Peyer's patch (tissue), 4 donors: Measurements from ENCODE around the gene SLX9. TPM values are rescaled to one million over a fixed set of nuclear protein-coding genes. Genes with fewer than 3 reads are reported as not detected.
A peak's percentile ranks its signal among the peaks of the same experiment; 100 is the strongest.

Experiments
- DNase-seq, 3 donors: peaks; one replicate each; pipeline ENCODE4 v3.0.0-alpha.2; 2017 to 2019
- H3K27ac ChIP-seq, 4 donors: fragments of 200-600 bp; sonication (generic); one replicate each; pipeline ENCODE4 v1.5.1; 2016 to 2019
- H3K27me3 ChIP-seq, 2 donors: fragments of 200-600 bp; sonication (generic); one replicate each; pipeline ENCODE4 v1.5.1; 2019
- H3K36me3 ChIP-seq, 3 donors: fragments of 200-600 bp; sonication (generic); one replicate each; pipeline ENCODE4 v1.5.1; 2016 to 2019
- H3K4me1 ChIP-seq, 4 donors: fragments of 200-600 bp; sonication (generic); one replicate each; pipeline ENCODE4 v1.5.1; 2016 to 2019
- H3K4me3 ChIP-seq, 4 donors: fragments of 200-600 bp; sonication (generic); 1 replicate in 3 of 4; 2 replicates in 1 of 4; pipeline ENCODE4 v1.5.1; 2016 to 2019; ENCODE audit warnings: mild to moderate bottlenecking in 1 of 4
- H3K9me3 ChIP-seq, 4 donors: fragments of 200-600 bp; sonication (generic); one replicate each; pipeline ENCODE4 v1.5.1; 2016 to 2019; ENCODE audit warnings: mild to moderate bottlenecking in 1 of 4
- POLR2A ChIP-seq, 2 donors: fragments of 450-650 bp; IDR thresholded peaks; one replicate each; pipeline ENCODE4 v1.5.1; 2017; ENCODE audit warnings: antibody characterized with exemption in 2 of 2, mild to moderate bottlenecking in 2 of 2, moderate library complexity in 2 of 2
- total RNA-seq, 4 donors: library from RNA; depleted of rRNA; stranded (reverse); fragments of >200 nt; gene quantifications; one replicate each; pipeline ENCODE4 v1.1.0, GENCODE V29; 2016
- TF ChIP-seq, protein P1 (sequence below), 6 experiments: fragments of 450-650 bp in 4 of 6; fragments of 200-600 bp in 2 of 6; sonication (generic) in 1 of 6; IDR thresholded peaks; one replicate each; pipeline ENCODE4 v1.5.1; 2017 to 2019; ENCODE audit warnings: antibody characterized with exemption in 6 of 6, mild to moderate bottlenecking in 3 of 6, moderate library complexity in 1 of 6

The SLX9 gene
- total RNA-seq, 4 donors from 2014 or later = 7.8 to 10.5 (median 10.0) TPM; not detected in 1

DNA sequence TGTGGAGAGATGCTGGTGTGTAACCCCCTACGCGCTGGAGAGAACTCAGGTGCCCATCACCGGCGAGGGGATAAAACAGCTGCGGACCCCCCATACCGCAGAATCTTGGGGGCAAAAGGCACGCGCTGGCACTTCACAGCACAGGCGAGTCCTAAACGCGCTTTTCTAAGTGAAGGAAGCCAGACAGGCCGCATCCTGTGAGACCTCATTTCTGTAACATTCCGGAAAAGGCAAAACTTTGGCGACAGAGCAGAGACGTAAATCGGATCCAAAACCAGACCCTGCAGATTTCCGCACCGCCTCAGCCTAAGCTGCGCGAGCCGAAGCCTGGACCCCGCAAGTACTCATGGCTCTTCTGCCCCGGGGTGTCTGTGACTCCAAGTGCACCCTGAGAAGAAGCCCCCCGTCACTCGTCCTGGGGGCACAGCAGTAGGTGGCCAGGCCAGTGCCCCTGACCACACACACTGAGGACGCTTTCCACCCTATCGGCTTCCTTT lies 60.9 kb downstream of the SLX9 start:
- Histone ChIP-seq H3K4me3 (no peak overlapping the region), H3K9me3 (no peaks in the 10 kb centered on the region), H3K36me3 (no peaks in the 10 kb centered on the region), H3K4me1 (no peaks in the 10 kb centered on the region), H3K27ac (no peak overlapping the region), H3K27me3 (no peaks in the 10 kb centered on the region)
- TF ChIP-seq POLR2A (IDR thresholded peaks at IDR 0.05) = no peak
- TF ChIP-seq, protein P1, sequence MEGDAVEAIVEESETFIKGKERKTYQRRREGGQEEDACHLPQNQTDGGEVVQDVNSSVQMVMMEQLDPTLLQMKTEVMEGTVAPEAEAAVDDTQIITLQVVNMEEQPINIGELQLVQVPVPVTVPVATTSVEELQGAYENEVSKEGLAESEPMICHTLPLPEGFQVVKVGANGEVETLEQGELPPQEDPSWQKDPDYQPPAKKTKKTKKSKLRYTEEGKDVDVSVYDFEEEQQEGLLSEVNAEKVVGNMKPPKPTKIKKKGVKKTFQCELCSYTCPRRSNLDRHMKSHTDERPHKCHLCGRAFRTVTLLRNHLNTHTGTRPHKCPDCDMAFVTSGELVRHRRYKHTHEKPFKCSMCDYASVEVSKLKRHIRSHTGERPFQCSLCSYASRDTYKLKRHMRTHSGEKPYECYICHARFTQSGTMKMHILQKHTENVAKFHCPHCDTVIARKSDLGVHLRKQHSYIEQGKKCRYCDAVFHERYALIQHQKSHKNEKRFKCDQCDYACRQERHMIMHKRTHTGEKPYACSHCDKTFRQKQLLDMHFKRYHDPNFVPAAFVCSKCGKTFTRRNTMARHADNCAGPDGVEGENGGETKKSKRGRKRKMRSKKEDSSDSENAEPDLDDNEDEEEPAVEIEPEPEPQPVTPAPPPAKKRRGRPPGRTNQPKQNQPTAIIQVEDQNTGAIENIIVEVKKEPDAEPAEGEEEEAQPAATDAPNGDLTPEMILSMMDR (IDR thresholded peaks at IDR 0.05) = no peak
- DNase-seq = peak in 1 of 3 donors; percentile 43

- no peaks in the 10 kb centered on the region for H3K4me1 ChIP-seq
- peak in 1 of 3 donors; percentile 41 for DNase-seq
- no peak overlapping the region for H3K27ac ChIP-seq
- no peaks in the 10 kb centered on the region for H3K27me3 ChIP-seq
- H3K4me3 ChIP-seq = no peak overlapping the region
- TF ChIP-seq, protein P1 (IDR thresholded peaks at IDR 0.05) = no peak
- no peak for TF ChIP-seq POLR2A (IDR thresholded peaks at IDR 0.05)
- H3K9me3 ChIP-seq = no peaks in the 10 kb centered on the region
- H3K36me3 ChIP-seq = no peaks in the 10 kb centered on the region
These were observed 61.6 kb downstream of the SLX9 start for GRCh38 chr21:45001134-45002095.

DNA sequence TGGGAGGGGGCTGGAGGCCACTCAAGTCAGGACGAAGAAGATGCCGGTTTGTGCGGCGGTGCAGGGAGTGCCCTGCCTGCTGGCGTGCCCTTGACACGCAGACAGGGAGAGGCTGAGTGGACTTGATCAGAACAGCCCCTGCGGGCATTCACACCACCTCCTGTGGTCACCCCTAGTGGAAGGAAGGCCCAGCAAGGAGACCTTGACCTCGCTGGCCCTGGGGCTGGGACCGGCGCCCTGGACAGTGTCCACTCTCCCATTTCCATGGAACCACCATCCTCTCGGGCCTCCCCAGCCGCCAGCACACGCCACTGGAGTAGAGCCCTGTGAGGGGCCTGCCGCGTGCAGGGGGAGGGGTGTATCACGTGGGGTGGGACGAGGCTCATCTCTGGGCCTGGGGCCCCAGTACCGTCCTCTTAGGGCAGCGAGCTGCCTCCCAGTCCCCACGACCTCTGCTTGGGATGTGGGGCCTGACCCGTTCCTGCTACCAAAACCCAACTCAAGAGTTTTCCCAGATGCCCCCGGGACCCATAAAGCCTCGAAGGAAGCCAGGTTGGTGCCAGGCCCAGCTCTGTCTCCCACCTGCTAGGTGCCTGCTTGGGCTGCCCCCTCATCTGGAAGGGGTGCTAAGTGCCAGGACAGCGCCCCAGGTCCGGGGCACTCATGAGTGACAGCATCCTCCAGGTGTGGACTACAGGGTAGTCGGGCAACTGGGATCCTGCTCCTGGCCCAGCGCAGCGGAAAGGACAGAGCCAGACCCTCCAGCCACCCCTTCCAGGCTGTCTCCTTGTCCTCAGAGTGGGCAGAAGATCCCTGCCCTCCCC lies 62.8 kb downstream of the SLX9 start:
- DNase-seq = peak in 1 of 3 donors; percentile 25
- no peaks in the 10 kb centered on the region for H3K27me3 ChIP-seq
- no peaks in the 10 kb centered on the region for H3K36me3 ChIP-seq
- H3K4me1 ChIP-seq = no peaks in the 10 kb centered on the region
- H3K27ac ChIP-seq = no peak overlapping the region
- no peak overlapping the region for H3K4me3 ChIP-seq
- H3K9me3 ChIP-seq = no peaks in the 10 kb centered on the region
- TF ChIP-seq, protein P1 (IDR thresholded peaks at IDR 0.05) = no peak
- no peak for TF ChIP-seq POLR2A (IDR thresholded peaks at IDR 0.05)

- H3K27me3 ChIP-seq = no peaks in the 10 kb centered on the region
- no peaks in the 10 kb centered on the region for H3K9me3 ChIP-seq
- H3K27ac ChIP-seq = no peak overlapping the region
- no peak overlapping the region for H3K4me3 ChIP-seq
- no peak for TF ChIP-seq POLR2A (IDR thresholded peaks at IDR 0.05)
- TF ChIP-seq, protein P1 (IDR thresholded peaks at IDR 0.05) = no peak
- DNase-seq = peak in 1 of 3 donors; percentile 35
- no peaks in the 10 kb centered on the region for H3K4me1 ChIP-seq
- H3K36me3 ChIP-seq = no peaks in the 10 kb centered on the region
These were observed 63.7 kb downstream of the SLX9 start for GRCh38 chr21:45003331-45004058.

- Histone ChIP-seq H3K4me3 (no peak overlapping the region), H3K9me3 (no peaks in the 10 kb centered on the region), H3K27me3 (no peaks in the 10 kb centered on the region), H3K36me3 (no peaks in the 10 kb centered on the region), H3K4me1 (no peaks in the 10 kb centered on the region), H3K27ac (no peak overlapping the region)
- TF ChIP-seq, protein P1 (IDR thresholded peaks at IDR 0.05) = no peak
- no peak for TF ChIP-seq POLR2A (IDR thresholded peaks at IDR 0.05)
- DNase-seq = peak in 1 of 3 donors; percentile 37
These were observed 64.2 kb downstream of the SLX9 start for GRCh38 chr21:45004059-45004422.
